Mucosa of descending colon (tissue), 3 donors: ENCODE data around the gene SLC25A23. TPM values are rescaled to one million over a fixed set of nuclear protein-coding genes. Genes with fewer than 3 reads are reported as not detected.
"Not testable (repeated sequence)": the region's sequence is repeated elsewhere in the genome, so short reads cannot be mapped to it uniquely, and the experiment has no call there.

Experiments used
- ATAC-seq: fragments of 200-7000 bp; cut with Tn5 transposase; one replicate; pipeline ENCODE4 v1.9.1; 2020; ENCODE audit warnings: mild to moderate bottlenecking, moderate library complexity
- DNase-seq, 3 donors: peaks; one replicate each; pipeline ENCODE4 v3.0.0-alpha.2; 2020
- H3K36me3 ChIP-seq: fragments of 200-600 bp; one replicate; pipeline ENCODE4 v1.8.0; 2021; ENCODE audit warnings: low read depth, mild to moderate bottlenecking
- H3K4me1 ChIP-seq: fragments of 200-600 bp; one replicate; pipeline ENCODE4 v1.8.0; 2021; ENCODE audit warnings: low read depth, mild to moderate bottlenecking
- H3K4me3 ChIP-seq: fragments of 200-600 bp; one replicate; pipeline ENCODE4 v1.8.0; 2021; ENCODE audit warnings: mild to moderate bottlenecking
- H3K9me3 ChIP-seq: fragments of 200-600 bp; one replicate; pipeline ENCODE4 v1.8.0; 2021; ENCODE audit warnings: mild to moderate bottlenecking
- intact Hi-C, 2 donors: fragments of 100-400 bp; cut with DNase I in 1 of 2; cut with micrococcal nuclease in 1 of 2; formaldehyde crosslinking; loops; one replicate each; pipeline versions ENCODE4 v1.11.0 to v1.11.1; 2022; cut with DNase I, micrococcal nuclease
- total RNA-seq, 3 donors: library from RNA; stranded (reverse); fragmentation: NEBNext Ultra II Directional in 2 of 3; extraction: Animal tissue kit (Norgen Biotek cat#: 25700) in 2 of 3; gene quantifications; one replicate each; pipeline versions ENCODE4 v1.2.1 to v1.2.4, GENCODE V29; 2021 to 2023
- TF ChIP-seq, protein P1 (sequence below): fragments of 200-600 bp; IDR thresholded peaks from one replicate; pipeline ENCODE4 v1.8.0; 2022; ENCODE audit warnings: antibody characterized with exemption, mild to moderate bottlenecking
- donor health status: DM: no; HTN: no; CAD: no; lungs with moderate emphysema.
- donor health status: DM: no; HTN: no; CAD: no.
- donor health status: DM: no; HTN: yes; CAD: no.

Gene SLC25A23
- total RNA-seq, 3 donors from 2014 or later = 106 to 181 (median 116) TPM

DNA sequence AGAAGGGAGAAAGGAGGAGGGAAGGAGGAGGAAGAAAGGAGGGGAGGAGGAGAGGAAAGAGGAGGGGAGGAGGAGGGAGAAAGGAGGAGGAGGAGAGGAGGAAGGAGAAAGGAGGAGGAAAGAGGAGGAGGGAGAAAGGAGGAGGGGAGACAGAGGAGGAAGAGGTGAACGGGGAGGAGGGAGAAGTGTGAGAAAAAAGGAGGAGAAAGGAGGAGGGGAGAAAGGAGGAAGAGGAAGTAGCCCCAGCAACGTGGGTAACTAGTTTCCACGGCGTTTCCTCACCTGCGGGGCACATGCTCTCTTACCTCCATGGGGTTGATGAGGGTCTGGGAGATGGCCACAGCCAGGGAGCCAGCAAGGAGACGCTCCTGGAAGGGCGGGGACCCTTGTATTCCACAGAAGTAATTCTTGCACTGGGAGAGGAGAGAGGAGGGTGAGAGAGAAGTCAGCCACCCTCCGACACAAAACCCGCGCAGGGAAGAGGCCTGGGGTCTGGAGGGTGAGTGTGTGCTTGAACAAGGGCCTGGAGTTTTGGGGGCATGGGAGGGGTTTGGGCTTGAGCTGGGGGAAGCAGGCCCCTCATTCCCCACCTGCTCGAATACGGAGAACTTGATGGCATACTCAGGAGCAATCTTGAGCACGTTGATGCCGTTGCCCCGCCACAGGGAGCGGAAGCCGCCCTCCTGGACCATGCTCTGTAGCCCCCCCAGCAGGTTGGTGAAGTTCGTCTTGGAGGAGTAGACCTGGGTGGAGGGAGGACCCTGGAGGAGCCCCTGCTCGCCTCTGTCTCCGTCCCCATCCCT lies 30.0 kb downstream of the SLC25A23 start:
- Histone ChIP-seq H3K9me3 (no peaks in the 10 kb centered on the region), H3K4me1 (peaks cover 10% of the 10 kb centered on the region), H3K4me3 (no peak overlapping the region), H3K36me3 (peaks cover 7% of the 10 kb centered on the region)
- DNase-seq = no peak
- TF ChIP-seq, protein P1, sequence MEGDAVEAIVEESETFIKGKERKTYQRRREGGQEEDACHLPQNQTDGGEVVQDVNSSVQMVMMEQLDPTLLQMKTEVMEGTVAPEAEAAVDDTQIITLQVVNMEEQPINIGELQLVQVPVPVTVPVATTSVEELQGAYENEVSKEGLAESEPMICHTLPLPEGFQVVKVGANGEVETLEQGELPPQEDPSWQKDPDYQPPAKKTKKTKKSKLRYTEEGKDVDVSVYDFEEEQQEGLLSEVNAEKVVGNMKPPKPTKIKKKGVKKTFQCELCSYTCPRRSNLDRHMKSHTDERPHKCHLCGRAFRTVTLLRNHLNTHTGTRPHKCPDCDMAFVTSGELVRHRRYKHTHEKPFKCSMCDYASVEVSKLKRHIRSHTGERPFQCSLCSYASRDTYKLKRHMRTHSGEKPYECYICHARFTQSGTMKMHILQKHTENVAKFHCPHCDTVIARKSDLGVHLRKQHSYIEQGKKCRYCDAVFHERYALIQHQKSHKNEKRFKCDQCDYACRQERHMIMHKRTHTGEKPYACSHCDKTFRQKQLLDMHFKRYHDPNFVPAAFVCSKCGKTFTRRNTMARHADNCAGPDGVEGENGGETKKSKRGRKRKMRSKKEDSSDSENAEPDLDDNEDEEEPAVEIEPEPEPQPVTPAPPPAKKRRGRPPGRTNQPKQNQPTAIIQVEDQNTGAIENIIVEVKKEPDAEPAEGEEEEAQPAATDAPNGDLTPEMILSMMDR = no peak
- ATAC-seq = no peak
- intact Hi-C loops = no loop called here

DNA sequence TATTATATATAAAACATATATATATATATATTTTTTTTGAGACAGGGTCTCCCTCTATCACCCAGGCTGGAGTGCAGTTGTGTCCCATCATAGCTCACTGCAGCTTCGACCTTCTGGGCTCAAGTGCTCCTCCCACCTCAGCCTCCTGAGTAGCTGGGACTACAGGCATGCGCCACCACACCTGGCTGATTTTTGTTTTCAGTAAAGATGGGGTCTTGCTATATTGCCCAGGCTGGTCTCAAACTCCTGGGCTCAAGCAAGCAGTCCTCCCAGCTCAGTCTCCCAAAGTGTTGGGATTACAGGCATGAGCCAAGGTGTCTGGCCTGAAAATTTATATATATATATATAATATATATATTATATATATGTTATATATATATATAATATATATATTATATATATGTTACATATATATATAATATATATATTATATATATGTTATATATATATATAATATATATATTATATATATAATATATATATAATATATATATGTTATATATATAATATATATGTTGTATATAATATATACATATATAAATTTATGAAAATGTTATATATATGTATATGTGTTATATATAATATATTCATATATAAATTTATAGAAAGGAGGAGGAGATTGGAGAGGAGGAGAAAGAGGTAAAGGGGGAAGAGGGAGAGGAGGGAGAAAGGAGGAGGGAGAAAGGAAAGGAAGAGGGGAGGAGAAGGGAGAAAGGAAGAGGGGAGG lies 30.7 kb downstream of the SLC25A23 start:
- DNase-seq, H3K4me3 ChIP-seq, H3K9me3 ChIP-seq, H3K36me3 ChIP-seq, intact Hi-C loops, ATAC-seq: not testable (repeated sequence)
- H3K4me1 ChIP-seq = peaks cover 10% of the 10 kb centered on the region

GRCh38 chr19:6427131-6427530 lies 32.5 kb downstream of the SLC25A23 start:
- Histone ChIP-seq H3K36me3 (peaks cover 7% of the 10 kb centered on the region), H3K4me3 (no peak overlapping the region), H3K4me1 (peaks cover 19% of the 10 kb centered on the region), H3K9me3 (no peaks in the 10 kb centered on the region)
- no peak for ATAC-seq
- TF ChIP-seq, protein P1 = no peak
- intact Hi-C loops = no loop called here
- no peak for DNase-seq

DNA sequence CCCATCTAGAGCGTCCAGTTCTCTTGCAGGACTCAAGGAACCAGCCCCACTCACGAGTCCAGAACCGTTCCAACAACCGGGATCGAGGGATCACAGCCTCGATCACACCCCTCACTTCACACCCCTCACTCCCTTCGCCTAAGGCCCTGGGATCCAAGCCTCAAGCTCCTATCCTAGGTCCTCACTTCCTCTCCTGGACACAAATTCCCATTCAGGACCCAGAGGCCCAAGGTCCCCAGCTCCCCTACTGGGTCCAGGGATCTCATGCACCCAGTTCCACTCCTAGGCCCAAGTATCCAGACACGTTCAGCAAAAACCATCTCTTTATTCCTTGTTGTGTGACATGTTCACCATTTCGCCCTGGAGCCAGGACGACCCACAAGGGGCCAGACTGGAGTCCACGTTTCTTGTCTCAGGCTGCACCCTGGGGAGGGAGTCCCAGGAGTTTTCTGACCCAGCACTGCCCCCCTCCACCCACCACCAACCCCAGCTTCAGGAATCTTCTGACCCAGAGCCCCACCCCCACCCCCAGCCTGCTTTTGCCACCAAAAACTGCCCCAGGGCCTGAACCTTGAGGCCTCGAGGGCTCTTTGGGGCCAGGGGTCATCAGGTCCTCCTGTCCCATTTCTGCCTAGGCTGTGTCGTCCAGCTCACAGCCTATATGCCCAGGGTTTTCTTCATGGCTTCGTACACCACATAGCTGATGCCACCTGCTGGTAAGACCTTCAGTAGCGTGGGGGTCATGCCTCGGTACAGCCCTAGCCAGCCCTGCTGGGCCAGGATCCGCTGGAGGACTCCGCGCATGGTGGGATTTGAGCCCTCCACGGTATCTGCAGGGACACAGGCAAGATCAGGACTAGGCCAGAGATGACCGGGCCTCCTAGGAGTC lies 33.6 kb downstream of the SLC25A23 start:
- TF ChIP-seq, protein P1 = no peak
- H3K36me3 ChIP-seq = peaks cover 7% of the 10 kb centered on the region
- peak in 1 of 3 donors; percentile 27 for DNase-seq
- no peak overlapping the region for H3K4me3 ChIP-seq
- intact Hi-C loops = no loop called here
- peaks cover 19% of the 10 kb centered on the region for H3K4me1 ChIP-seq
- H3K9me3 ChIP-seq = no peaks in the 10 kb centered on the region
- ATAC-seq = no peak

DNA sequence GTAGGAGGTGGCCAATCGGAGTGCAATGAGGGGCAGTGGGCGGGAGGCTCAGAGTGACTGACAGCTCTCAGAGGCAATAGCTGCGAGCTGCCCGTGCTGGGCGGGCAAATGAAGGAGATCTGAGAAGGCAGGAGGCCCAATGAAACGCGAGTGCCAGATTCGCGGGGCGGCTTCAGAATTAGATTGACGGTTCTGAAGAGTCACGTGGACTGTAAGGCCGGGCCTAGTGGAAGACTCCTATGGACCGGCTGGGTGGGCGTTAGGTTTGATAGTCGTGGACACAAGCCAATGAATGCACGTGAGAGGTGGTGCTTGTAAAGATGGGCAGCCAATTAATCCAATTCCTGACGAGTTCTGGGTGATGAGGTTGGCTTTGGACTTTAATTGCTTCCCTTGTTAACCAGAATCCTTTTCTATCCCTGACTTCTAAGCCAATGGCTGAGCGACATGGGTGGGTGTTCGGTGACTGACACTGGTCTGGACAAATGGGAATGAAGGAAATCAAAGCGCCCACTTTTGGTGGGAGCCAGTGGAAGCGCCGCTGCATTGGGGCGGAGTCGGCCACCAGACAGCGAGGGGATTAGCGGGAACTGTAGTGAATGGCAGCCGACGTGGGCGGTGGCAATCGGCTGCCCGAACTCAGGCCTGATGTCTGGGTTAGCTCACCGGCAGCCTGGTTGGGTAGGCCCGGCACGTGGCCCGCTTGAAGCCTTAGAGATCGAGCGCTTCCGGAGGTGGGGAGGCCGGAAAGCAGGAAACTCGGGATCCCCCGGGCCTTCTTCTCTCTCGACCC lies 34.5 kb downstream of the SLC25A23 start:
- no peaks in the 10 kb centered on the region for H3K9me3 ChIP-seq
- DNase-seq (peak; percentile 99 to 100 (median 99)), ATAC-seq (peak; percentile 92)
- H3K4me3 ChIP-seq = peak overlapping the region; percentile 61
- H3K36me3 ChIP-seq = peaks cover 12% of the 10 kb centered on the region
- H3K4me1 ChIP-seq = peaks cover 19% of the 10 kb centered on the region
- intact Hi-C loops = no loop called here
- TF ChIP-seq, protein P1 = peak; percentile 41
